SU-DHL-6 (cell line): ENCODE results near the gene ITGB1BP1.

Source experiments
- H2AFZ ChIP-seq: fragments of 200-600 bp; sonication (generic); 2 replicates; pipeline ENCODE4 v1.6.1; 2014; ENCODE audit warnings: low read depth, mild to moderate bottlenecking, moderate library complexity, mixed read lengths, antibody characterized with exemption, low read length; ENCODE audit not compliant: severe bottlenecking
- H3F3A ChIP-seq: fragments of 200-600 bp; shearing (Covaris generic); 2 replicates; pipeline ENCODE4 v1.6.0; 2016; ENCODE audit warnings: antibody characterized with exemption, mild to moderate bottlenecking; ENCODE audit not compliant: insufficient read depth
- H3K27ac ChIP-seq: fragments of 200-600 bp; sonication (generic); 2 replicates; pipeline ENCODE4 v1.5.1; 2016; ENCODE audit warnings: low read depth, mild to moderate bottlenecking, low read length, moderate library complexity, mixed read lengths
- H3K27me3 ChIP-seq: fragments of 200-600 bp; sonication (generic), shearing (Covaris generic); 2 replicates; pipeline ENCODE4 v1.6.0; 2014; ENCODE audit warnings: mild to moderate bottlenecking, low read length
- H3K36me3 ChIP-seq: fragments of 200-600 bp; sonication (generic); 2 replicates; pipeline ENCODE4 v1.6.1; 2014; ENCODE audit warnings: mild to moderate bottlenecking, low read length, mixed read lengths
- H3K4me2 ChIP-seq: fragments of 300-600, 200-600 bp; shearing (Covaris generic), sonication (generic); 2 replicates; pipeline ENCODE4 v1.6.0; 2014; ENCODE audit warnings: low read length, low read depth, mild to moderate bottlenecking; ENCODE audit not compliant: poor library complexity, severe bottlenecking
- H3K4me3 ChIP-seq: fragments of 200-600 bp; sonication (generic); 2 replicates; pipeline ENCODE4 v1.5.1; 2014; ENCODE audit warnings: antibody characterized with exemption, low read length, mild to moderate bottlenecking, mixed read lengths; ENCODE audit not compliant: insufficient read depth, poor library complexity, severe bottlenecking
- H3K79me2 ChIP-seq: fragments of 200-600 bp; sonication (generic); 2 replicates; pipeline ENCODE4 v1.6.1; 2014; ENCODE audit warnings: mild to moderate bottlenecking, low read length, moderate library complexity; ENCODE audit not compliant: insufficient read depth
- H3K9ac ChIP-seq: fragments of 200-600 bp; sonication (generic); 2 replicates; pipeline ENCODE4 v1.7.0; 2014; ENCODE audit warnings: mild to moderate bottlenecking, low read length
- H3K9me2 ChIP-seq: fragments of 200-600 bp; sonication (generic); replicated peaks from 2 replicates; pipeline ENCODE4 v1.6.1; 2014; ENCODE audit warnings: low read length; ENCODE audit not compliant: insufficient read depth
- H3K9me3 ChIP-seq: fragments of 200-600 bp; sonication (generic); 2 replicates; pipeline ENCODE4 v1.6.1; 2014; ENCODE audit warnings: low read length, mixed read lengths; ENCODE audit not compliant: insufficient read depth
- H4K20me1 ChIP-seq: fragments of 200-600 bp; sonication (generic); 2 replicates; pipeline ENCODE4 v1.6.1; 2014; ENCODE audit warnings: low read depth, mild to moderate bottlenecking, antibody characterized with exemption, low read length, moderate library complexity, mixed read lengths
- CTCF ChIP-seq: fragments of 200-600 bp; sonication (generic); IDR thresholded peaks from one replicate; pipeline ENCODE4 v1.5.1; 2017; ENCODE audit warnings: antibody characterized with exemption, mild to moderate bottlenecking, low read length, moderate library complexity; ENCODE audit not compliant: insufficient read depth, poor library complexity, severe bottlenecking
- EZH2phosphoT487 ChIP-seq: fragments of 200-600 bp; sonication (generic), shearing (Covaris generic); conservative IDR thresholded peaks from 2 replicates; pipeline ENCODE4 v1.6.1; 2018; ENCODE audit warnings: mild to moderate bottlenecking, antibody characterized with exemption, low read length, moderate library complexity, mixed read lengths

The ITGB1BP1 gene

GRCh38 chr2:9364791-9365497 is 58.4 kb downstream of the ITGB1BP1 start:
- H3K27me3 ChIP-seq: no peaks in the 10 kb centered on the region
- TF ChIP-seq CTCF (no peak), EZH2phosphoT487 (no peak)
- H3K9me2 ChIP-seq: no peaks in the 10 kb centered on the region
- no peaks in the 10 kb centered on the region for H3K9me3 ChIP-seq
- no peak overlapping the region for H3K9ac ChIP-seq
- no peak overlapping the region for H3K4me2 ChIP-seq
- H3K36me3 ChIP-seq: no peaks in the 10 kb centered on the region
- no peaks in the 10 kb centered on the region for H3K79me2 ChIP-seq
- H2AFZ ChIP-seq: no peak overlapping the region
- H3K4me3 ChIP-seq: no peak overlapping the region
- no peaks in the 10 kb centered on the region for H4K20me1 ChIP-seq
- no peak overlapping the region for H3K27ac ChIP-seq
- H3F3A ChIP-seq: no peaks in the 10 kb centered on the region

DNA sequence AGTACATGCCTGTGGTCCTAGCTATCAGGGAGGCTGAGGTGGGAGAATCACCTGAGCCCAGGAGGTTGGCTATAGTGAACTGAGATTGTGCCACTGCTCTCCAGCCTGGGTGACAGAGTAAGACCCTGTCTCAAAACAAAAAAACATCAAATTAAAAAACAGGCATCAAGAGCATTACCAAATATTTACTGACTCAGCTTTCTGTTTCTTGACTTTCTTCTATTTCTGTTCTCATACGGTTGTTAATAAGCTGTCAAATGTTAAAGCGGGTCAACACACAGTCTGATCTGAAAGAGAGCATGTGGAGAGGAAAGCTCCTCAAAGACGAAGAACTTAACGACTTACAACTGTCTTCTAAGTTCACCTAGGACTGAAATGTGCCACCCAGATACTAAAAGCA is 59.0 kb downstream of the ITGB1BP1 start:
- Histone ChIP-seq H3K9me3 (no peaks in the 10 kb centered on the region), H3K36me3 (no peaks in the 10 kb centered on the region), H2AFZ (no peak overlapping the region), H3K4me3 (no peak overlapping the region), H3K9me2 (no peaks in the 10 kb centered on the region), H4K20me1 (no peaks in the 10 kb centered on the region), H3K79me2 (no peaks in the 10 kb centered on the region), H3K4me2 (no peak overlapping the region), H3K9ac (no peak overlapping the region), H3K27me3 (no peaks in the 10 kb centered on the region), H3F3A (no peaks in the 10 kb centered on the region), H3K27ac (no peak overlapping the region)
- TF ChIP-seq EZH2phosphoT487: no peak
- no peak for TF ChIP-seq CTCF

DNA sequence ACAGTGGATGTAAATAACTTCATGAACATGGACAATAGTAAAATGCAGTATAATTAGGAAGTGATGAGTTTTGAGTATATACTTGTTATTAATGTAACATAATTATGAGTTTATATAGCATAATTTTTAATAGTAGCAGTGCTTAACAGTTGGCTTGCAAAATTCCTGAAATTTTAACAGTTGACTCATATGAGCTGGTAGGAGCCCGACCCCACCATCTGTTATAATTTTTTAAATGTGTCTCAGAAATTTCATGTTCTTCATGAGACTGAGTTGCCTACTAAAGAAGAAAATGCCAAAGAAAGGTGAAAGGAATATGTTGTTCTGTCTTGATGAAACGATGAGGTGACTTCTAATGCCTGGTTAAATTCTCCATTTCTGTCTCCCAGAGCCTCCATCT is 62.6 kb downstream of the ITGB1BP1 start:
- Histone ChIP-seq H3K36me3 (no peaks in the 10 kb centered on the region), H3K4me2 (no peak overlapping the region), H3K79me2 (no peaks in the 10 kb centered on the region), H3K9ac (no peak overlapping the region), H3K9me2 (no peaks in the 10 kb centered on the region), H3F3A (no peaks in the 10 kb centered on the region), H3K9me3 (no peaks in the 10 kb centered on the region), H2AFZ (no peak overlapping the region), H4K20me1 (no peaks in the 10 kb centered on the region), H3K4me3 (no peak overlapping the region), H3K27me3 (no peaks in the 10 kb centered on the region), H3K27ac (no peak overlapping the region)
- TF ChIP-seq CTCF: no peak
- TF ChIP-seq EZH2phosphoT487: no peak
